Mesenteric fat pad (tissue), 1 donor: ENCODE measurements around the gene CIAO3. TPM values are rescaled to one million over a fixed set of nuclear protein-coding genes. Genes with fewer than 3 reads are reported as not detected.
"Not testable (repeated sequence)": the region's sequence is repeated elsewhere in the genome, so short reads cannot be mapped to it uniquely, and the experiment has no call there.

Source experiments
- DNase-seq: peaks from one replicate; pipeline ENCODE4 v3.0.0-alpha.2; 2020; ENCODE audit warnings: low spot score
- total RNA-seq: library from RNA; stranded (reverse); fragmentation: NEBNext Ultra II Directional; extraction: Animal tissue kit (Norgen Biotek cat#: 25700); gene quantifications from one replicate; pipeline ENCODE4 v1.2.1, GENCODE V29; 2021
- donor health status: DM: yes; HTN: yes; CAD: no.

The CIAO3 gene
- total RNA-seq, 1 donor from 2014 or later = 21.0 TPM

- DNase-seq = no peak
Observed at GRCh38 chr16:725041-725376, 15.8 kb downstream of the CIAO3 start.

DNA sequence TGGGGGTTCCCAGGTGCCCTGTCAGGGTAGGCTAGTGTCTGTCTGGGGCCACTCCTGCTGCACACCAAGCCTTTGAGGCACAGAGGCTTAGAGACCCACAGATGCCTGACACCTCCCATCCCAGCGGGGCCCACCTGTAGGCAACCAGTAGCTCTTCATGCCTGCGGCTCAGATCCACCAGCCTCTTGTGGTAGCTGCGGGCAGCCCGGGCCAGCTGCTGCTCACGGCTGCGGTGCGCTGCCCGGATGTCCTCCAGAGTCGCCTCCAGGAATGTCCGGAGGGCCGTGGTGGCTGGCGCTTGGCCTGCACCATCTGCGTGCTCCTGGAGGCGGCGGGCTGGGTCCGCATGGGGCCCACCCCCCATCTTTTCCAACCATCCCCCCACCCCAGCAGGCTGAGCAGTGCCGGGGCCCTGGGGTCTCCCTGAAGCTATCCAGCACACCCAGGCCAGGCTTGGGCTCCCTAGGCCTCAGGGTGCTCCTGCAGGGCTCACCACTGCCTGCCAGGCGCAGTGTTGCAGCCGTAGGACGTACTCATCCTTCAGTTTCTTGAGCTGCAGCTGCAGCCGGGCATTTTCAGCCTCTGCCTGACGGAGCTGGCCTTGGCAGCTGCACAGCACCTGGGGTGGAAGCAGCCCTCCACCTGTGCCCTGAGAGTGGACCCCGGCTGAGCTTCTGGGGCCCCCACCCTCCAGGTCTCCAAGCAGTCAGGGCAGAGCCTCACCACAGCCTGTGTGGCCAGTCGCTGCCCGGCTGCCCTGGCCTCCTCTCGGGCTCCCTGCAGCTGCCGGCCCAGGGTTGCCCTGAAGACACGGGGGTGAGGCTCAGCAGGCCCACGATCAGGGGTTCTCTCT, 16.4 kb downstream of the CIAO3 start:
- DNase-seq = no peak

DNA sequence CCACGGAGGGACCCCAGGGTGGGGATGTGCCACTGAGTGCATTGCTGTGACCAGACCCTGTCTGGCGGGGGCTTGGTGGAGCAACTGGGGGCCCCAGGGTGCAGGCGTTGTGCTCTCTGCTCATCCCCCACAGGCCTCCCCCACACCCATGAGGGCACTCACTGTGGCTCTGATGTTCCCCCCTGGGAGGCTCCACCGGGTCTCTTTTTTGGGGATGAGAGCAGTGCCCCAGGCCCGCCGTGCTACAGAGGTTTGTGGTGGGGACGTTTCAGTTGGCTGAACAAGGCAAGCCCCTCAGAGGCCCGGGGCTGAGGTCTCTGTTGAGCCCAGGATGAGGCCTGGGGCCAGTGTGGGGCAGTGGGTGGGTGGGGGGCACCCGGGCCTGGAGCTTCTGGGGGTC, 17.1 kb downstream of the CIAO3 start:
- no peak for DNase-seq

DNA sequence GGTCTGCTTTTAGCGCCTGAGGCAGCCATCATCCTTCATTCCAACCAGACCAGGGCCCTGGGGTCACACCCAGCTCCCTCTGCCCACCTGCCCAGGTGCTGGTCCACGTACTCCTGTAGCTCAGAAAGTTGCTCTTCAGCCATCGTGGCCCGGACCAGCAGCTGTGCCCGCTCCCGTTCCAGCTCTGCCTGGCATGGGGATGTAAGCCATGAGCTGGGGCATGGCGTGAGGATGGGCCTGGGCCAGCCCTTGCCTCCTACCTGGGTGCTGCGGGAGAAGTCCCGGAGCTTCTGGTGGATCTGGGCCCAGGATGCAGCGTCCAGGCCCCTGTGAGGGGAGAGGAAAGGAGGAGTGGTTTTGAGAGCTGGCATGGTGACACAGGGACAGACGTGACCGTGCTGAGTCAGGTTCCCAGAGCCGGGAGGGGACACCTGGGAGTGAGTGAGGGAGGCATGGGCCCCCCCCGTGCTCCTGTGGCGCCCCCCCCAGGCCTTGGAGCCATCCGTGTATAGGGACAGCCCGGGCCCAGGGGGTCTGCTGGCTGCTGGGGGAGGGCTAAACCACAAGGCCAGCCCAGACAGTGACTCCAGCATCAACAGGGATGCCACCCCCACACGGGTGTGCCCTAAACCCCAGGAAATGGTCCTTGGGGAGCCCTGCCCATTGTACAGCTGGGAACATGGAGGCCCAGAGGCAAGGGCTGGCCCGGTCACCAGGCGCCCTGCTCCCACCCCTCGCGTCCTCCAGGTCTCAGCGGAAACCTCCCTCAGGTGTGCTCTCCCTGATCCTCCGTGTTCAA, 17.8 kb downstream of the CIAO3 start:
- no peak for DNase-seq

- no peak for DNase-seq
Observed at GRCh38 chr16:721765-722540, 18.8 kb downstream of the CIAO3 start.

DNA sequence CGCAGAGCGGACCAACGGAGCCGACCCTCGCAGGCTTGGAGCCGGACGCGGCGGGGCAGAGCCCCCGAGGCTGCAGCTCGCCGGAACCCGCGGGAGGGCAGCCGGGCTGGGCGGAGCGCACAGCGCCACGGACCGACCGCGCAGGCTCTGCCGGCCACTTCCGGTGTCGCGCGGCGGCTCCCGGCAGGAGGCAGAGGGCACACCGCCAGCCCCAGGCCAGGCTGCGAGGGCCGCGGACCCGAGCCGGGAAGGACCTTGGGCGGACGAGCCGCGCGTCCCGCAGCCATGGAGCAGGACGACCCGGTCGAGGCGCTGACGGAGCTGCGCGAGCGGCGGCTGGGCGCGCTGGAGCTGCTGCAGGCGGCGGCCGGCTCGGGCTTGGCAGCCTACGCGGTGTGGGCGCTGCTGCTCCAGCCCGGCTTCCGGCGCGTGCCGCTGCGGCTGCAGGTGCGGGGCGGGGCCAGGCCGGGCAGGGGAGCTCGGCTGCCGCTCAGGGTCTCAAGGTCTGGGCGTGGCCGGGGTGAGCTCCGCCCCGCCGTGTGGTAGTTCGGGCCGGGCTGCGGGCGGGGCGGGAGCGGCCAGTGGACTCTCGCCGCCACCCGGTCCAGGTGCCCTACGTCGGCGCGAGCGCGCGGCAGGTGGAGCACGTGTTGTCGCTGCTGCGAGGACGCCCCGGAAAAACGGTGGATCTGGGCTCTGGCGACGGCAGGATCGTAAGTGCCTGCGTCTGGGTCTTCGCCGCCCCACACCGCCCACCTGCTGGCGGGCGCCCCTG, 19.6 kb downstream of the CIAO3 start, which contains the start of gene ANTKMT:
Gene ANTKMT, plus strand, starts transcription at position 157 of the 775 bp plus-strand sequence. Its CDS starts 129 bp downstream, at position 286.
- DNase-seq = no peak

DNA sequence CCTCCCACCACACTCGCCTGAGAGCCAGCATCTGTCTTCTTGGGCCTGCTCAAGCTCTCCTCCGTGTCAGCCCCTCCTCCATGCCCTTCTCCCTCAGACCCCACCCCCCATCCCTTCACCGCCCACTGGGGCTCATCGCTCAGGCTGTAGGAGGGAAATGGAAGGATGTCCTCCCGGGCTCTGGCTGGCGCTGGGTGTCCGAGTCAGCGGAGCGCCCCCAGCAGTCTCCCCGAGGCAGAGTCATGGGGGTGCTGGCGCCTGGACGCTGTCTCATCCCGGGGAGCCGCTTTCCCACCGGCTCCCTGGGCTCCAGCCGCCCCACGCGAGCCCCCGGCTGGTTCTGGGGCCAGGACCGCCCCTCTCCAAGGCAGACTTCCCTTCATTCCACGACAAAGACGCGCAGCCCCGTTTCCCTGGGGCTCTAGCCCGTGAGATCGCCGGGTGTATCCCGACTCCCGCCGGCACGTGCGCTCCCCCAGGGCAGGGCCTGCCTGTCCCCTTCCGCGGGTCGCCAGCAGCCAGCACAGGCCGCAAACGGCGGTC, 20.3 kb downstream of the CIAO3 start:
- no peak for DNase-seq

DNA sequence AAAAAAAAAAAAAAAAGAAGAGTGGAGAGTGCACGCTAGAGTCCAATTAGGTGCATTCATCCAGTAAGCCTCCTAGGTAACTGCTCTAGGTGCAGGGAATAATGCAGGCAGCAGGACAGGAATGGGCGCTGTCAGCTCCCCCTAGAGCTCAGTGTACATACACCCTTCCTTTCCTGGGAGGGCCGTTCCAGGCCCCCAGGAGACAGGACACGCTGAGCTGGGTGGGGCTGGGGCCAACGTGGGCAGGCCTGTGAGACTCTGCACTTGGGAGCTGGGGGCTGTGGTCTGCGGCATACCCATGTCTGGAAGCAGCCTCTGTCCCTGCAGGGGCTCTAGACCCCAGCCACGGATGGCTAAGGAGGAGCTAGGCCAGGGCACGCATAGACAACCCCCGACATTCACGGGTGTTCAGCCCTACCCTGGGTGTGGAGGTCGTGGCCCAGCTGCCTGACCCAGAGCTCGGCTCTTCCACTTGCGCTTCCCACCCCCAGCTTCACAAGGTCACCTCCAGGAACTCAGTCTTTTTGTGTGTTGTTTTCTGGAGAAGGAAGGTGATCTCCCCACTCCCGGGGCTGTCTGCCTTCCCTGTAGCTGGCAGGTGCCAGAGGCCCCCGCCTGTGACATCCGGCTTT, 20.9 kb downstream of the CIAO3 start:
- no peak for DNase-seq

GRCh38 chr16:718922-719321, 21.9 kb downstream of the CIAO3 start:
- no peak for DNase-seq

DNA sequence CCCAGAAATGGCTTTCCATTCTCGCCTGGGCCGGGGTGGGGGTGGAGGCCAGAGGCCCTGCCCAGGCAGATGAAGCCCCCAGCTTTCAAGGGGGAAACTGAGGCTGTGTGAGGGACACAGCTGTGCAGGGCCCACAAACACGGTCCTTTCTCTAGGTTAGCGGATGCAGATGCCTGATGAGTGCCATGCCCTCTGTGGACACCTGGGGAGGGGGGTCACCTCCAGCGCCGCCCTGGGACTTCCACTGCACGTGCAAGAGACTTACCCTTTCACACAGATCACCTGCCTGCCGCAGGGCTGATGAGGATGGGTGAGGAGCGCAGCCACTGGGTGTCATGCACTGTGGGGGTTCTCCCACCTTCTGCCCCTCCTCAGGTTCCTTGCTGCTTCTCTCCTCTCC, 22.4 kb downstream of the CIAO3 start:
- no peak for DNase-seq

- DNase-seq = no peak
Observed at GRCh38 chr16:717450-718245, 23.1 kb downstream of the CIAO3 start.

- DNase-seq = no peak
Observed at GRCh38 chr16:716768-717325, 23.9 kb downstream of the CIAO3 start.

DNA sequence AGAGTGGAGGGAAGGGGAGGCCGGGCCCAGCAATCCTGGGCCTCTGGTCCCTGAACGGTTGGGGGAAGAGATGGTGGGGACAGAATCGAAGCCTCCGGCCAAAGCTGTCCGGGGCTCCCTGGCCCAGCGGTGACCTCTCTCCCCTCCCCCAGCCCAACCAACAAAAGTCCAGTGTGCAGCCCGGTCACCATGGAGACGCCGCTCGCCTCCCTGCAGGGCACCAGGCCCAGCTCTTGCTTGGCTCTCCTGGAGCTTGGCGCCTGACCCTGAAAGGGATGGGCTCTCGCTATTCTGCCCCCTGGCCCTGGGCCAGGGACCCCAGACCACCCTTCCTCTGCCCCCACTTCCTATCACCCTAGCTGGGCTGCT, 24.6 kb downstream of the CIAO3 start:
- DNase-seq = no peak

DNA sequence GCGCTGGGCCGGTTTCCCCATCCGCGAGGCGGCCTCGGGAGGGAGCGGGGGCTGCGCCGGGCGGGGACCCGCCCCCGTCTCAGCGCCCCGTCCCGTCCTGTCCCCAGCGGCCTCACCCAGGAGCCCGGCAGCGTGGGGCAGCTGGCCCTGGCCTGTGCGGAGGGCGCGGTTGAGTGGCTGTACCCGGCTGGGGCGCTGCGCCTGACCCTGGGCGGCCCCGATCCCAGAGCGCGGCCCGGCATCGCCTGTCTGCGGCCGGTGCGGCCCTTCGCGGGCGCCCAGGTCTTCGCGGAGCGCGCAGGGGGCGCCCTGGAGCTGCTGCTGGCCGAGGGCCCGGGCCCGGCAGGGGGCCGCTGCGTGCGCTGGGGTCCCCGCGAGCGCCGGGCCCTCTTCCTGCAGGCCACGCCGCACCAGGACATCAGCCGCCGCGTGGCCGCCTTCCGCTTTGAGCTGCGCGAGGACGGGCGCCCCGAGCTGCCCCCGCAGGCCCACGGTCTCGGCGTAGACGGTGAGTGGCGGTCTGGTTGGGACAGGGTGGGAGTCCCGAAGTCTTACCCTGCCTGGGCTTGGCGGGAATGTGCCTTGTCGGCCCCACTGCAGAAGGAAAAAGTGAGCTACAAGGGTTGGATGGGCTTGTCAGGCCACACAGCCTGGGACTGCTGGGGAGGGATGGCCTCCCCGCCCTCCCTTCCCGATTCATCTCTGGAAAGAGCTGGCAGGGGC, 25.2 kb downstream of the CIAO3 start:
- no peak for DNase-seq

- peak; percentile 97 for DNase-seq
Observed at GRCh38 chr16:714558-715476, 26.0 kb downstream of the CIAO3 start, which contains the start of gene METRN. Gene METRN (plus strand): TSS chr16:715118. CDS start chr16:715290, 172 bp downstream.

DNA sequence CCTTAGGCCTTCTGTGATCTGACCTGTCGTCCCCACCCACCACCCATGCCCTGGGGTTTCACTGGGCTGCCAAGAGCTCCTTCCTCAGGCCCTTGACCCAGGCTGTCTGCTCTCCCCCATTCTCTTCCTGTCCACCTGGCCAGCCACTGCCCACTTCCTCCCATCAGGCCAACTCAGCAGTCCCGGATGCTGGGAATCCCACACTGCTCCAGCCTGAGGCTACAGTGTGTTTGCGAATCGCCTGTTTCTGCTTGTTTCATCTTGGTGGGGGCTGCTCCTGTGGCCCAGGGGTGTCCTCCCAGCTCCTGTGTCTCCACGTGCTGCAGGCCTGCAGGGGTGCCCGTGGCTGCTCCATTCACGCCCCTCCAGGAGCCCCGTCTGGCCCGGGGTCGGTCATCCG, 26.7 kb downstream of the CIAO3 start:
- no peak for DNase-seq

- not testable (repeated sequence) for DNase-seq
Observed at GRCh38 chr16:712740-713250, 28.0 kb downstream of the CIAO3 start.
